Measurements from ENCODE around the gene CCNYL1.

CCNYL1 gene

GRCh38 chr2:207697411-207697810, 14.0 kb upstream of the CCNYL1 start:
- no peak overlapping the region for H3K4me3 ChIP-seq (replicated peaks; ENCODE audit: low read depth, low read length)
- DNase-seq (ENCODE audit: low read depth) = no peak
- no peak for TF ChIP-seq CTCF (IDR thresholded peaks at IDR 0.05; ENCODE audit: low read length, missing control alignments)

GRCh38 chr2:207698301-207698700, 13.1 kb upstream of the CCNYL1 start:
- H3K4me3 ChIP-seq (replicated peaks; ENCODE audit: low read depth, low read length) = no peak overlapping the region
- no peak for TF ChIP-seq CTCF (IDR thresholded peaks at IDR 0.05; ENCODE audit: low read length, missing control alignments)
- DNase-seq (ENCODE audit: low read depth) = no peak

DNA sequence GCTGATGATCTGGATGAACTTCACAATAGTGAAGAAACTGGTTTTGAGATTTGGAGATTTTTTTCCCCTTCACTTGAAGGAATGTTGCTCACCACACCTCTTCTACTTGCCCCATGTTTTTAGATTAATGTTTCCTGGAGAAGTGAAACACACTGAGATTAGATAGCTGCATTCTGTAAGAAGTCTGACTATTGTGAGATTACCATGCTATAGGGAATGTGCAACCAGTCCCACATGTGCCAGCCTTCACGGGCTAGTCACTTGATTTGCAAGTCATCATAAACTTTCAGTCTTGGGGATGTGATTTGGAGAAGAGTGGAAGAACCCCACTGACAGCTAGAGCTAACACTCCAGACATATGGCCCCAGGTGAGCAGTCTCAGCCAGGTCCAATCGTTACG, 7.4 kb upstream of the CCNYL1 start:
- no peak for TF ChIP-seq CTCF (IDR thresholded peaks at IDR 0.05; ENCODE audit: low read length, missing control alignments)
- no peak overlapping the region for H3K4me3 ChIP-seq (replicated peaks; ENCODE audit: low read depth, low read length)
- no peak for DNase-seq (ENCODE audit: low read depth)

GRCh38 chr2:207704671-207705070, 6.8 kb upstream of the CCNYL1 start:
- DNase-seq (ENCODE audit: low read depth) = no peak
- H3K4me3 ChIP-seq (replicated peaks; ENCODE audit: low read depth, low read length) = no peak overlapping the region
- no peak for TF ChIP-seq CTCF (IDR thresholded peaks at IDR 0.05; ENCODE audit: low read length, missing control alignments)

DNA sequence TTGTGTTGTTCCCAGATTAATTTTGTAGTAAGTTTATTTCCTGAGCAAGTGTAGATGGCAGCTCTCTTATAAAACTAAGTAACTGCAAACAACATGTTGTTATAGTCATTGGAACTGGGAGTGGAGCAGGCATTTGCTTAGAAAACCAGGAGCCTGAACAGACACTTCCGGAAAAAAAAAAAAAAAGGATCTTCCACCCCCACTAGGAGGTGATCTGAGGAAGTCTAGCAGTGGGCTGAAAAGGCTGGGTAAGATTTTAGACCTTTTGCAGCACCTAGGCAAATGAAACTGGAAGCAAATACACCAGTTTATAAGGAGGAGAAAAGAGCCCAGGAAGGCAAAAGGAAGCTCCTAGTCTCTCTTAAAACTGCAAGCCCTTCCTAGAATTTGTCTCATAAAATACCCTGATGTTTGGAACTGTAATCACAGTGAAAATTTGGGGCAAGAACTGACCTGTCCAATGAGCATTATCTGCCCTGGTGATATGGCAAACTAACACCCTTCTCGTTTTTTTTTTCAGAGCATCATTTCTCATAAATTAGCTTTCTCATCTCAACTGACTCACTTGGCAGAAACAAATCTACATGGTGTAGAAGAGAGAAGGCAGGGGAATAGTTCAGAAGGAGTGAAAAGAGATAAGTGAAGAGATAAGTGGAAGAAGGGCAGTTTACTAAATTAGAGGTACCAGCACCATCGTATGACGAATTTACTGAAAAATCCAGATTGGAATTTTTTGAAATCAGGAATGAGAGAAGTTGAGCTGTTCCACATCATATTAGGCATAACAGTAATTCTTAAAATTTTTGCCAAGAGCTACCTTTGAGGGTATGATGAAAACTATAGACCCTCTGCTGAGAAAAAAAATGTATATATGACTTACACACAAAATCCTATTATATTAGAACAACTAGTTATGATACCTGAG, 4.2 kb upstream of the CCNYL1 start:
- DNase-seq (ENCODE audit: low read depth) = no peak
- no peak for TF ChIP-seq CTCF (IDR thresholded peaks at IDR 0.05; ENCODE audit: low read length, missing control alignments)
- no peak overlapping the region for H3K4me3 ChIP-seq (replicated peaks; ENCODE audit: low read depth, low read length)

DNA sequence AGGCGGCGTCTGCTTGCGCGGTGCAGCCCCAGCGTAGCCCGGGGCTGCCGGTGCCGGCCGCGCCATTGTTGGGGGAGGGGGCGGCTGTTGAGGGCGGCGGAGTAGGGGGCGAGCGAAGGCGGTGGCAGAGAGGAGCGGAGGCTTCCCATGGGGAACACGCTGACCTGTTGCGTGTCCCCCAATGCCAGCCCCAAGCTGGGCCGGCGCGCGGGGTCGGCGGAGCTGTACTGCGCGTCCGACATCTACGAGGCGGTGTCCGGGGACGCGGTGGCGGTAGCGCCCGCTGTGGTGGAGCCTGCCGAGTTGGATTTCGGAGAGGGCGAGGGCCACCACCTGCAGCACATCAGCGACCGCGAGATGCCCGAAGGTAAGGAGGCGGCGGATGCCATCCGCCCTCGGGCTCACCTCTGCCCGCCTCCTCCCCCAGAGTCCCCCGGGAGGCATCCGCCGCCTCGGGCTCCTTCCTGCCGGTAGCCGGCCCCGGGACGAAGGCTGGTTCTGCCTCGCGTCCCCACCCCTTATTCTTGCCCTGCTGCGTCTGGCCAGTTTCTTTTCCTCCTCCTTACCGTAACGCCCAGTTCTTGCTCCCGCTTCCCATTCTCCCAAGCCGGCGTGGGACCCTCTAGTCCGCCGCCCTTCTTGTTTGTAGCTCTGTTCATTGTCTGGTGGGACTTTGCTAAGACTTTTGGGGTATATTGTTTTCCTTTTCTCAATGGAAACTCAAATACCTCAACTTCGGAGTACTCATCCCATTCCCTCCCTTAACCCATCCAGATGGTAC, 500 bp downstream of the CCNYL1 start:
- no peak for TF ChIP-seq CTCF (IDR thresholded peaks at IDR 0.05; ENCODE audit: low read length, missing control alignments)
- H3K4me3 ChIP-seq (replicated peaks; ENCODE audit: low read depth, low read length) = peak overlapping the region; percentile 87
- peak; percentile 51 for DNase-seq (ENCODE audit: low read depth)
